GM06990 (cell line): ENCODE measurements around the gene TADA2B.

Source experiments
- DNase-seq: peaks from one replicate; pipeline ENCODE4 v3.0.0-alpha.2; 2011; ENCODE audit not compliant: insufficient read length; ENCODE audit errors: extremely low read depth
- H3K27me3 ChIP-seq: replicated peaks from 2 replicates; pipeline ENCODE4 v1.6.0; 2011; ENCODE audit warnings: low read length; ENCODE audit not compliant: control insufficient read depth, insufficient read depth
- H3K36me3 ChIP-seq: 2 replicates; pipeline ENCODE4 v1.5.1; 2011; ENCODE audit warnings: low read length; ENCODE audit not compliant: control insufficient read depth, insufficient read depth
- H3K4me3 ChIP-seq: replicated peaks from 2 replicates; pipeline ENCODE4 v1.5.1; 2011; ENCODE audit warnings: low read depth, mild to moderate bottlenecking, control low read depth, low read length
- CTCF ChIP-seq: IDR thresholded peaks from 2 replicates; pipeline ENCODE4 v1.5.1; 2011; ENCODE audit warnings: low read length, control low read depth, mild to moderate bottlenecking, inconsistent platforms; ENCODE audit not compliant: insufficient read depth, poor library complexity, severe bottlenecking

Gene TADA2B

GRCh38 chr4:7048642-7049041, 5.5 kb downstream of the TADA2B start:
- H3K4me3 ChIP-seq: no peak overlapping the region
- H3K36me3 ChIP-seq: peaks cover 9% of the 10 kb centered on the region
- no peak for DNase-seq
- H3K27me3 ChIP-seq: no peaks in the 10 kb centered on the region
- no peak for TF ChIP-seq CTCF

DNA sequence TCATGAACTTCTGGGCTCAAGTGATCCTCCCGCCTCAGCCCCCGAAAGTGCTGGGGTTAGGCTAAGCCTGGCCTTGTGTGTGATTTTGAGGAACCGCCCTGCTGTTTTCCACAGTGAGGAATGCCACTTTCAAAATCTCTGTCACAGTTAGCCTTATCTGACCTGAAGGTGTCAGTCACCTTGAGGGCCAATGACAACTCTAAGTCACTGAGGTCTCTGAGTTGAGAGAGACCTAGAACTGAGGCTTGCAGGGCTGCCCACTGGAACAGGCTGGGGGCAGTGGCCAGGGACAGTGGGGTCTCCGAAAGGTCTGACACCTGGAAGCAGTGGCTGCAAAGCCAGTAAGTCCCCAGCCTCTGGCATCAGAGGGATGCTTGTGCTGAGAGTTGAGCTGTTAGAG, 6.1 kb downstream of the TADA2B start:
- no peaks in the 10 kb centered on the region for H3K27me3 ChIP-seq
- no peak for TF ChIP-seq CTCF
- peaks cover 11% of the 10 kb centered on the region for H3K36me3 ChIP-seq
- DNase-seq: no peak
- no peak overlapping the region for H3K4me3 ChIP-seq

DNA sequence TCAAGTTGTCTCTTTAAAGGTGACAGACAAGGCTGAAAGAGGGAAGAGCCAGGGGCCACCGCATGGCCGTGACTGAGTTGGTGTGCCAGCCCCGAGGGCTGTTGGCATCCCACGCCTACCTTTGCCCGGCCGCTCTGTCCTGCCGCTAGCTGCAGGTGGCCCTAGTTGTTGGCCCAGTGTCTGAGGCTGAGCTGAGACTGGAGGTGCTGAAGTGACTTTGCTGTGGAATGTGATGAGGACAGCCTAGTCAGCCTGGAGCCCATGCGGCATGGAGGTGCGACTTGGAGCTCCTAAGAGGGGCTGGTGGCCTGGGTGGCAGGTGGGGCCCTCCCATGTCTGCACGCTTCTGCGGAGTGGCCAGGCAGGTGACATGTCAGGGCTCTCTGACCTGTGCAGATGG, 6.6 kb downstream of the TADA2B start:
- Histone ChIP-seq H3K4me3 (no peak overlapping the region), H3K36me3 (peaks cover 11% of the 10 kb centered on the region)
- TF ChIP-seq CTCF: no peak

GRCh38 chr4:7050481-7051143, 7.4 kb downstream of the TADA2B start:
- H3K36me3 ChIP-seq: peaks cover 13% of the 10 kb centered on the region
- no peak for TF ChIP-seq CTCF
- DNase-seq: no peak
- H3K4me3 ChIP-seq: no peak overlapping the region
- no peaks in the 10 kb centered on the region for H3K27me3 ChIP-seq

More for the DNA sequence above, 6.6 kb downstream of the TADA2B start:
- H3K27me3 ChIP-seq: no peaks in the 10 kb centered on the region
- DNase-seq: no peak

GRCh38 chr4:7051144-7051495, 7.9 kb downstream of the TADA2B start:
- DNase-seq: no peak
- H3K27me3 ChIP-seq: no peaks in the 10 kb centered on the region

More at GRCh38 chr4:7051144-7051495, 7.9 kb downstream of the TADA2B start:
- Histone ChIP-seq H3K36me3 (peaks cover 14% of the 10 kb centered on the region), H3K4me3 (no peak overlapping the region)
- TF ChIP-seq CTCF: no peak
